ENCODE measurements around the gene SYNDIG1L. TPM values are rescaled to one million over a fixed set of nuclear protein-coding genes. Genes with fewer than 3 reads are reported as not detected.

The SYNDIG1L gene
- total and polyA plus RNA-seq, 2 donors (not counting 3 experiments of a cell fraction or from before 2014, with no cell fraction given), result not detected

GRCh38 chr14:74417611-74418010, 8.4 kb downstream of the SYNDIG1L start:
- Histone ChIP-seq H3K4me3 (replicated peaks in 1 of 3; ENCODE audit: insufficient read depth in 1 of 3, low read depth in 1 of 3, low read length in 3 of 3) (no peak overlapping the region), H3K36me3 (ENCODE audit: control insufficient read depth in 2 of 2, extremely low read depth in 1 of 2, insufficient read depth in 2 of 2, low read length in 2 of 2) (no peaks in the 10 kb centered on the region), H3K4me2 (ENCODE audit: insufficient read depth, low read length) (no peak overlapping the region), H3K27me3 (ENCODE audit: control insufficient read depth in 2 of 2, insufficient read depth in 2 of 2, low read length in 2 of 2) (peaks cover 34 to 39% of the 10 kb centered on the region in 2 experiments), H3K9me1 (replicated peaks; ENCODE audit: control insufficient read depth, extremely low read depth, insufficient read depth, low read length) (no peaks in the 10 kb centered on the region), H3K4me1 (ENCODE audit: control insufficient read depth, extremely low read depth, insufficient read depth, low read length) (no peaks in the 10 kb centered on the region), H3K9me3 (replicated peaks; ENCODE audit: control insufficient read depth, insufficient read depth, low read length) (no peaks in the 10 kb centered on the region), H2AFZ (ENCODE audit: low read depth, low read length) (no peak overlapping the region), H3K79me2 (ENCODE audit: control insufficient read depth, insufficient read depth, low read length) (no peaks in the 10 kb centered on the region), H4K20me1 (replicated peaks; ENCODE audit: control insufficient read depth, extremely low read depth, insufficient read depth, low read length) (no peaks in the 10 kb centered on the region), H3K27ac (ENCODE audit: insufficient read depth, low read depth, low read length) (no peak overlapping the region), H3K9ac (replicated peaks; ENCODE audit: extremely low read depth, insufficient read depth, low read length) (no peak overlapping the region)
- FAIRE-seq (no peak), DNase-seq (ENCODE audit: low read depth, low spot score) (no peak)
- no peak for TF ChIP-seq JUN (IDR thresholded peaks at IDR 0.05; ENCODE audit: borderline replicate concordance, insufficient read depth, insufficient read length, low read depth)
- TF ChIP-seq POLR2A (IDR thresholded peaks at IDR 0.05; ENCODE audit: low read depth, low read length), result no peak
- no peak for TF ChIP-seq MYC (IDR thresholded peaks at IDR 0.05; ENCODE audit: low read depth, low read length)
- no peak for TF ChIP-seq POLR2AphosphoS5 (IDR thresholded peaks at IDR 0.05; ENCODE audit: insufficient read depth, low read depth, low read length)
- no peak for TF ChIP-seq MAX (IDR thresholded peaks at IDR 0.05; ENCODE audit: insufficient read depth, insufficient read length)
- no peak for TF ChIP-seq FOS (IDR thresholded peaks at IDR 0.05; ENCODE audit: borderline replicate concordance, insufficient read depth, low read length)
- ChIA-PET CTCF (no interaction called here), POLR2A (no interaction called here)
- no TSS peak for BruUV-seq (replicated peaks)
- intact Hi-C loops (cut with micrococcal nuclease), result no loop called here
- dilution Hi-C loops (cut with MboI; ENCODE audit: extremely low pct_ligation_motif_present, low sequenced_read_pairs), result no loop called here

GRCh38 chr14:74417201-74417600, 8.8 kb downstream of the SYNDIG1L start:
- POLR2A ChIA-PET, result no interaction called here
- intact Hi-C loops (cut with micrococcal nuclease), result no loop called here

More at GRCh38 chr14:74417201-74417600, 8.8 kb downstream of the SYNDIG1L start:
- no TSS peak for BruUV-seq (replicated peaks)
- FAIRE-seq (no peak), DNase-seq (ENCODE audit: low read depth, low spot score) (no peak)
- Histone ChIP-seq H3K4me2 (ENCODE audit: insufficient read depth, low read length) (no peak overlapping the region), H3K9ac (replicated peaks; ENCODE audit: extremely low read depth, insufficient read depth, low read length) (no peak overlapping the region), H3K9me3 (replicated peaks; ENCODE audit: control insufficient read depth, insufficient read depth, low read length) (no peaks in the 10 kb centered on the region), H3K4me1 (ENCODE audit: control insufficient read depth, extremely low read depth, insufficient read depth, low read length) (no peaks in the 10 kb centered on the region), H3K36me3 (ENCODE audit: control insufficient read depth in 2 of 2, extremely low read depth in 1 of 2, insufficient read depth in 2 of 2, low read length in 2 of 2) (no peaks in the 10 kb centered on the region), H3K27ac (ENCODE audit: insufficient read depth, low read depth, low read length) (no peak overlapping the region), H4K20me1 (replicated peaks; ENCODE audit: control insufficient read depth, extremely low read depth, insufficient read depth, low read length) (no peaks in the 10 kb centered on the region), H3K79me2 (ENCODE audit: control insufficient read depth, insufficient read depth, low read length) (no peaks in the 10 kb centered on the region), H2AFZ (ENCODE audit: low read depth, low read length) (no peak overlapping the region), H3K27me3 (ENCODE audit: control insufficient read depth in 2 of 2, insufficient read depth in 2 of 2, low read length in 2 of 2) (peaks cover 32 to 39% of the 10 kb centered on the region in 2 experiments), H3K9me1 (replicated peaks; ENCODE audit: control insufficient read depth, extremely low read depth, insufficient read depth, low read length) (no peaks in the 10 kb centered on the region), H3K4me3 (replicated peaks in 1 of 3; ENCODE audit: insufficient read depth in 1 of 3, low read depth in 1 of 3, low read length in 3 of 3) (no peak overlapping the region)
- TF ChIP-seq MAX (IDR thresholded peaks at IDR 0.05; ENCODE audit: insufficient read depth, insufficient read length), result no peak
- no peak for TF ChIP-seq POLR2AphosphoS5 (IDR thresholded peaks at IDR 0.05; ENCODE audit: insufficient read depth, low read depth, low read length)
- no peak for TF ChIP-seq JUN (IDR thresholded peaks at IDR 0.05; ENCODE audit: borderline replicate concordance, insufficient read depth, insufficient read length, low read depth)
- TF ChIP-seq GATA2 (IDR thresholded peaks at IDR 0.05; ENCODE audit: insufficient read depth, insufficient read length, low read depth, low read length), result no peak
- no peak for TF ChIP-seq CTCF (IDR thresholded peaks at IDR 0.05; ENCODE audit: extremely low read depth in 1 of 2, insufficient read depth in 1 of 2, low read depth in 1 of 2, low read length in 2 of 2)
- TF ChIP-seq FOS (IDR thresholded peaks at IDR 0.05; ENCODE audit: borderline replicate concordance, insufficient read depth, low read length), result no peak
- no peak for TF ChIP-seq POLR2A (IDR thresholded peaks at IDR 0.05; ENCODE audit: low read depth, low read length)
- no peak for TF ChIP-seq EZH2 (IDR thresholded peaks at IDR 0.05; ENCODE audit: borderline replicate concordance, low read depth, low read length, severe bottlenecking)
- no peak for TF ChIP-seq MYC (IDR thresholded peaks at IDR 0.05; ENCODE audit: low read depth, low read length)
- dilution Hi-C loops (cut with MboI; ENCODE audit: extremely low pct_ligation_motif_present, low sequenced_read_pairs), result no loop called here
- CTCF ChIA-PET, result no interaction called here
